SK-N-MC (cell line): Measurements from ENCODE around the gene MRPL54.

Experiments used
- DNase-seq: peaks from one replicate; pipeline ENCODE4 v3.0.0-alpha.2; 2011; ENCODE audit warnings: low read depth, low spot score
- H3K27ac ChIP-seq: fragments of 200-600 bp; sonication (generic); 2 replicates; pipeline ENCODE4 v1.5.1; 2016; ENCODE audit warnings: mixed run types
- H3K36me3 ChIP-seq: fragments of 200-600 bp; sonication (generic); 2 replicates; pipeline ENCODE4 v1.6.1; 2017; ENCODE audit warnings: antibody characterized with exemption, low read length, mixed read lengths; ENCODE audit not compliant: insufficient read depth
- H3K4me3 ChIP-seq: fragments of 200-600 bp; sonication (generic); 2 replicates; pipeline ENCODE4 v1.5.1; 2016
- H3K9ac ChIP-seq: fragments of 200-600 bp; sonication (generic); 2 replicates; pipeline ENCODE4 v1.8.0; 2017; ENCODE audit warnings: mixed run types, mixed read lengths; ENCODE audit not compliant: insufficient read length
- H3K9me3 ChIP-seq: fragments of 200-600 bp; sonication (generic); 2 replicates; pipeline ENCODE4 v1.6.1; 2017; ENCODE audit warnings: low read depth, mild to moderate bottlenecking, antibody characterized with exemption, low read length, moderate library complexity, mixed read lengths
- EZH2 ChIP-seq: fragments of 200-600 bp; sonication (generic); IDR thresholded peaks from one replicate; pipeline ENCODE4 v1.6.1; 2017; ENCODE audit warnings: antibody characterized with exemption
- FOXP2 ChIP-seq: optimal IDR thresholded peaks from 2 replicates; pipeline ENCODE3; 2011; ENCODE audit warnings: mild to moderate bottlenecking, moderate library complexity; ENCODE audit not compliant: insufficient read depth; ENCODE audit errors: extremely low read length, control extremely low read depth
- POLR2AphosphoS5 ChIP-seq: IDR thresholded peaks from 2 replicates; pipeline ENCODE4 v1.6.1; 2012; ENCODE audit warnings: mild to moderate bottlenecking, low read depth, low read length, borderline replicate concordance

MRPL54 gene

GRCh38 chr19:3783660-3784584 lies 21.4 kb downstream of the MRPL54 start:
- Histone ChIP-seq H3K9ac (no peak overlapping the region), H3K36me3 (no peaks in the 10 kb centered on the region), H3K27ac (no peak overlapping the region), H3K4me3 (no peak overlapping the region), H3K9me3 (no peaks in the 10 kb centered on the region)
- no peak for TF ChIP-seq EZH2
- DNase-seq: no peak

GRCh38 chr19:3784607-3785450 lies 22.3 kb downstream of the MRPL54 start:
- Histone ChIP-seq H3K27ac (no peak overlapping the region), H3K9ac (no peak overlapping the region), H3K36me3 (no peaks in the 10 kb centered on the region), H3K4me3 (peak overlapping the region; percentile 72), H3K9me3 (no peaks in the 10 kb centered on the region)
- TF ChIP-seq POLR2AphosphoS5 (no peak), EZH2 (no peak), FOXP2 (no peak)
- no peak for DNase-seq

DNA sequence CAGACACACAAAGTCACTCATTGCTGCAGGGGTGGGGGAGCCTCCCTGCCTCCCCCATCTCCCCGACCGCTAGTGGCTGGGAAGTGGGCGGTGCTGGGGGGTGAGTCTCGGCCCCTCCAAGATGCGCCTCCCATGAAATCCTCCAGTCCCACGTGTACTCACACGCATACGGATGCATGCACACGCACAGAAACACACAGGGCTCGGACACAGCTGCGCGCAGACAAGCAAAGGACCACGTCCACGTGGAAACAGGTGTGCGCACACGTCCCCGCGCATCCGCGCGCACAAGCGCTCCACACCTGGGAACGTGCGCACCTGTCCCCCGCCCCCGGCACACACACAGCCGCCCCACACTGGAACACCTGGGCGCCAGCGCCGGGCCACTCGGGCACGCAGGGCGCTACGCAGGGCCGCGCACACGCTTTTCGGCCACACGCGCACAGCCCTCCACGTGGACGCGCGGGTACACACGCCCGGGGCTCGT lies 23.0 kb downstream of the MRPL54 start:
- no peak for DNase-seq
- H3K9me3 ChIP-seq: no peaks in the 10 kb centered on the region
- no peak overlapping the region for H3K27ac ChIP-seq
- TF ChIP-seq POLR2AphosphoS5 (no peak), EZH2 (no peak), FOXP2 (no peak)
- H3K9ac ChIP-seq: no peak overlapping the region
- H3K4me3 ChIP-seq: peak overlapping the region; percentile 72
- no peaks in the 10 kb centered on the region for H3K36me3 ChIP-seq

- Histone ChIP-seq H3K36me3 (no peaks in the 10 kb centered on the region), H3K9ac (no peak within 1 kb of the TSS), H3K27ac (no peak within 1 kb of the TSS), H3K4me3 (peak within 1 kb of the TSS; percentile 72), H3K9me3 (no peaks in the 10 kb centered on the region)
- DNase-seq: no peak
- TF ChIP-seq FOXP2 (no peak), POLR2AphosphoS5 (no peak), EZH2 (no peak)
Observed at GRCh38 chr19:3785938-3786824, 23.7 kb downstream of the MRPL54 start, which contains the start of gene MATK. MATK (minus strand) TSS chr19:3786381; CDS start chr19:3785135, 1,246 bp downstream.

GRCh38 chr19:3788996-3789778 lies 26.7 kb downstream of the MRPL54 start:
- Histone ChIP-seq H3K36me3 (no peaks in the 10 kb centered on the region), H3K27ac (no peak overlapping the region), H3K4me3 (no peak overlapping the region), H3K9me3 (no peaks in the 10 kb centered on the region), H3K9ac (no peak overlapping the region)
- TF ChIP-seq FOXP2 (no peak), EZH2 (no peak), POLR2AphosphoS5 (no peak)
- DNase-seq: no peak

- Histone ChIP-seq H3K9me3 (no peaks in the 10 kb centered on the region), H3K4me3 (no peak overlapping the region), H3K9ac (no peak overlapping the region), H3K36me3 (no peaks in the 10 kb centered on the region), H3K27ac (no peak overlapping the region)
- no peak for DNase-seq
- TF ChIP-seq POLR2AphosphoS5 (no peak), EZH2 (no peak), FOXP2 (no peak)
Observed at GRCh38 chr19:3790209-3790734, 27.8 kb downstream of the MRPL54 start.

DNA sequence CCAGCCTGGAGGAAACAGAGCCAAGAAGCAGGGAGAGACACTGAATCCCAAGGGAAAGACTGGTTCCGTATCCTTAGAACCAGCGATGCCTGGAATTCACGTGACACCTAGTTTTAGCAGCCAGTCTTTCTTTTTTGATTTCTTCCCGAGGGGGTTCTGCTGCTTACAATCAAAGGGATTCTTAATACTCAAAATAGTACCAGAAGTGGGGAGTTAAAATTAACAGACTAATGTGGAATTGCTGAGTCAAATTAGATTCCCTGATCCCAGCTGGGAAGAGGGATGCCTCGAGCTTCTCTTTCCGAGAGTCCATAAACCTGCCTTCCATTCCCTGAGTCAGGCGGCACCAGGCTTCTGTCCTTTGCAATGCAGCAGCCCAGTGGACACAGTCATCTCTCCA lies 28.5 kb downstream of the MRPL54 start:
- Histone ChIP-seq H3K4me3 (no peak overlapping the region), H3K36me3 (no peaks in the 10 kb centered on the region), H3K9ac (no peak overlapping the region), H3K9me3 (no peaks in the 10 kb centered on the region), H3K27ac (no peak overlapping the region)
- TF ChIP-seq FOXP2 (no peak), POLR2AphosphoS5 (no peak), EZH2 (no peak)
- no peak for DNase-seq
